Measurements from ENCODE around the gene C3orf52.

The C3orf52 gene

GRCh38 chr3:112101916-112102315 is 15.7 kb downstream of the C3orf52 start:
- H3K27ac ChIP-seq (replicated peaks) = no peak overlapping the region
- no peaks in the 10 kb centered on the region for H3K27me3 ChIP-seq (ENCODE audit: insufficient read depth, poor library complexity, severe bottlenecking)
- no peak for DNase-seq (ENCODE audit: low read depth in 1 of 2, low spot score in 1 of 2)
- H3K4me3 ChIP-seq (replicated peaks; ENCODE audit: insufficient read depth, low read length) = no peak overlapping the region
- TF ChIP-seq SPI1 (IDR thresholded peaks at IDR 0.05; ENCODE audit: borderline replicate concordance, low read depth) (no peak), CTCF (IDR thresholded peaks at IDR 0.05; ENCODE audit: insufficient read depth, low read length) (no peak), GABPA (IDR thresholded peaks at IDR 0.05; ENCODE audit: low read depth) (no peak), REST (IDR thresholded peaks at IDR 0.05; ENCODE audit: insufficient replicate concordance, low read depth) (no peak), POLR2AphosphoS5 (IDR thresholded peaks at IDR 0.05; ENCODE audit: low read depth) (no peak)

- no peak for DNase-seq (ENCODE audit: low read depth in 1 of 2, low spot score in 1 of 2)
- Histone ChIP-seq H3K27ac (replicated peaks) (no peak overlapping the region), H3K27me3 (ENCODE audit: insufficient read depth, poor library complexity, severe bottlenecking) (peaks cover 3% of the 10 kb centered on the region), H3K4me3 (replicated peaks; ENCODE audit: insufficient read depth, low read length) (no peak overlapping the region)
- TF ChIP-seq SPI1 (IDR thresholded peaks at IDR 0.05; ENCODE audit: borderline replicate concordance, low read depth) = no peak
- no peak for TF ChIP-seq GABPA (IDR thresholded peaks at IDR 0.05; ENCODE audit: low read depth)
- TF ChIP-seq CTCF (IDR thresholded peaks at IDR 0.05; ENCODE audit: insufficient read depth, low read length) = no peak
- no peak for TF ChIP-seq POLR2AphosphoS5 (IDR thresholded peaks at IDR 0.05; ENCODE audit: low read depth)
- TF ChIP-seq REST (IDR thresholded peaks at IDR 0.05; ENCODE audit: insufficient replicate concordance, low read depth) = no peak
Measured at GRCh38 chr3:112104774-112105173, 18.6 kb downstream of the C3orf52 start.

GRCh38 chr3:112109322-112109721 is 23.1 kb downstream of the C3orf52 start:
- Histone ChIP-seq H3K4me3 (replicated peaks; ENCODE audit: insufficient read depth, low read length) (no peak overlapping the region), H3K27me3 (ENCODE audit: insufficient read depth, poor library complexity, severe bottlenecking) (peaks cover 3% of the 10 kb centered on the region), H3K27ac (replicated peaks) (no peak overlapping the region)
- no peak for DNase-seq (ENCODE audit: low read depth in 1 of 2, low spot score in 1 of 2)
- TF ChIP-seq SPI1 (IDR thresholded peaks at IDR 0.05; ENCODE audit: borderline replicate concordance, low read depth) (no peak), CTCF (IDR thresholded peaks at IDR 0.05; ENCODE audit: insufficient read depth, low read length) (no peak), POLR2AphosphoS5 (IDR thresholded peaks at IDR 0.05; ENCODE audit: low read depth) (no peak), GABPA (IDR thresholded peaks at IDR 0.05; ENCODE audit: low read depth) (no peak), REST (IDR thresholded peaks at IDR 0.05; ENCODE audit: insufficient replicate concordance, low read depth) (no peak)
